ENCODE measurements around the gene FARS2. TPM values are rescaled to one million over a fixed set of nuclear protein-coding genes. Genes with fewer than 3 reads are reported as not detected.

The FARS2 gene
- total and polyA plus RNA-seq, 2 donors (not counting 1 experiment from before 2014, with no cell fraction given): 33.0 to 35.5 TPM

DNA sequence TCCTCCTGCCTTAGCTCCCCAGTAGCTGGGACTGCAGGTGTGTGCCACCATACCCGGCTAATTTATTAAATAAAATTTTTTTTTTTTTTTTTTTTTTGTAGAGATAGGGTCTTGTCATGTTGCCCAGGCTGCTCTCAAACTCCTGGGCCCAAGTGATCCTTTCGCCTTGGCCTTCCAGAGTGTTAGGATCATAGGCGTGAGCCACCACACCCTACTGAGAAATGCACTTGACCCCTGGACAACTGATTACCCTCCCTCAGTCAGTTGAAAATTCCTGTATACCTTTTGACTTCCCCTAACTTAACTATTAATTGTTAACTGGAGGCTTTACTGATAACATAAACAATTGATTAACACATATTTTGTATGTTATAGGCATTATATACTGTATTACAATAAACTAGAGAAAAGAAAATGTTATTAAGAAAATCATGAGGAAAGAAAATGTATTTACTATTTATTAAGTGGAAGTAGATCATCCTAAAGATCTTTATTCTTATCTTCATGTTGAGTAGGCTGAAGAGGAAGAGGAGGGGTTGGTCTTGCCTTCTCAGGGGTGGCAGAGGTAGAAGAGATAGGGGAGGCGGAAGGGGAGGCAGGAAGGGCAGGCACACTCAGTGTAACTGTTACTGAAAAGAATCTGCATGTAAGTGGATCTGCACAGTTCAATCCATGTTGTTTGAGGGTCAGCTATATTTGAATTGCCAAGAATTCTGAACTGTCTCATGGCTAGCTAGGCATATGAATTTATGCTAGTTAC is 104.3 kb downstream of the FARS2 start:
- peaks cover 7 to 14% of the 10 kb centered on the region in 2 experiments for H3K36me3 ChIP-seq (replicated peaks in 1 of 2; ENCODE audit: control extremely low read depth in 1 of 2, control insufficient read depth in 1 of 2, extremely low read depth in 1 of 2, insufficient read depth in 2 of 2, low read length in 1 of 2)
- DNase-seq (no peak), ATAC-seq (ENCODE audit: low read depth) (no peak)
- Mint-ChIP-seq H3K27me3 (no peaks in the 10 kb centered on the region), H3K9me3 (ENCODE audit: insufficient read depth) (no peaks in the 10 kb centered on the region), H3K4me3 (no peak overlapping the region), H3K27ac (no peak overlapping the region), H3K4me1 (no peaks in the 10 kb centered on the region)
- H3K4me3 ChIP-seq (ENCODE audit: control extremely low read depth in 1 of 5, extremely low read depth in 1 of 5, insufficient read depth in 1 of 5, low read depth in 2 of 5, low read length in 4 of 5): no peak overlapping the region
- peaks cover 4% of the 10 kb centered on the region for H4K20me1 ChIP-seq (ENCODE audit: control insufficient read depth, insufficient read depth, low read length, poor library complexity, severe bottlenecking)
- TF ChIP-seq, protein P1, sequence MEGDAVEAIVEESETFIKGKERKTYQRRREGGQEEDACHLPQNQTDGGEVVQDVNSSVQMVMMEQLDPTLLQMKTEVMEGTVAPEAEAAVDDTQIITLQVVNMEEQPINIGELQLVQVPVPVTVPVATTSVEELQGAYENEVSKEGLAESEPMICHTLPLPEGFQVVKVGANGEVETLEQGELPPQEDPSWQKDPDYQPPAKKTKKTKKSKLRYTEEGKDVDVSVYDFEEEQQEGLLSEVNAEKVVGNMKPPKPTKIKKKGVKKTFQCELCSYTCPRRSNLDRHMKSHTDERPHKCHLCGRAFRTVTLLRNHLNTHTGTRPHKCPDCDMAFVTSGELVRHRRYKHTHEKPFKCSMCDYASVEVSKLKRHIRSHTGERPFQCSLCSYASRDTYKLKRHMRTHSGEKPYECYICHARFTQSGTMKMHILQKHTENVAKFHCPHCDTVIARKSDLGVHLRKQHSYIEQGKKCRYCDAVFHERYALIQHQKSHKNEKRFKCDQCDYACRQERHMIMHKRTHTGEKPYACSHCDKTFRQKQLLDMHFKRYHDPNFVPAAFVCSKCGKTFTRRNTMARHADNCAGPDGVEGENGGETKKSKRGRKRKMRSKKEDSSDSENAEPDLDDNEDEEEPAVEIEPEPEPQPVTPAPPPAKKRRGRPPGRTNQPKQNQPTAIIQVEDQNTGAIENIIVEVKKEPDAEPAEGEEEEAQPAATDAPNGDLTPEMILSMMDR (IDR thresholded peaks at IDR 0.05): no peak
- TF ChIP-seq EZH2 (IDR thresholded peaks at IDR 0.05; ENCODE audit: borderline replicate concordance, insufficient read depth, low read depth, low read length, poor library complexity, severe bottlenecking): no peak
- intact Hi-C loops (cut with micrococcal nuclease): no loop called here
- H2AFZ ChIP-seq (ENCODE audit: insufficient read depth, low read depth, low read length, poor library complexity, severe bottlenecking): no peak overlapping the region
- POLR2A ChIA-PET: interaction anchor here (0.6 kb wide), 1 partner anchor 39 kb away, joined by 3 read pairs; no protein-coding TSS in a partner anchor
- no peaks in the 10 kb centered on the region for H3K9me3 ChIP-seq (ENCODE audit: control extremely low read depth in 1 of 3, control insufficient read depth in 2 of 3, insufficient read depth in 1 of 3, low read length in 2 of 3)
- H3K79me2 ChIP-seq (ENCODE audit: control insufficient read depth, insufficient read depth, low read length): peaks cover 23% of the 10 kb centered on the region
- no peaks in the 10 kb centered on the region for H3K27me3 ChIP-seq (replicated peaks in 1 of 4; ENCODE audit: control extremely low read depth in 1 of 4, control insufficient read depth in 3 of 4, insufficient read depth in 4 of 4, low read length in 3 of 4)
- H3K4me2 ChIP-seq (replicated peaks; ENCODE audit: low read depth, low read length, poor library complexity, severe bottlenecking): no peak overlapping the region
- CTCF ChIA-PET: interaction anchor here (0.5 to 1.5 kb wide), 3 partner anchors 14 to 256 kb away, joined by 3 read pairs; no protein-coding TSS in a partner anchor
- H3K9ac ChIP-seq (ENCODE audit: low read length): no peak overlapping the region
- WGBS (ENCODE audit: insufficient coverage): 100% methylated on average over 2 of the region's 4 CpGs
- no peak overlapping the region for H3K27ac ChIP-seq (ENCODE audit: low read length in 2 of 2)
- H3K4me1 ChIP-seq (ENCODE audit: control insufficient read depth in 2 of 2, insufficient read depth in 2 of 2, low read length in 2 of 2): no peaks in the 10 kb centered on the region

DNA sequence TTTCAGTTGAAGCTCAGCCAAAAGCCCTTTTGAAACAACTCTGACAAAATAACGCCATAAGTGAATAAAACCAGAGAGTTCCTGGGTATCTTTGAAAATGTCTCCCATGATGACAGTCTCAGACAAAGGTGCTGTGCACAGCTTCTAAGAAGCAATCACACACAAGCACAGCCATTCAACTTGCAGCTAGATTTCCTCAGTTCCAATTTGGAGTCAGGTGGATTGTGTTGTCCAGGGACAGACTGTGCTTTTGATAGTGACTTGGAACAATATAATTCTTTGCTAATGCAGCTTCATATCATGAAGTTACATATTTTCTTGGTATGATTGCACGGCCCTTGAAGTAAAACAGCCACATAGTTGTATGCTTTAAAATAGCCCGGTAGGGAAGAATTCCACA is 105.6 kb downstream of the FARS2 start:
- DNase-seq (no peak), ATAC-seq (ENCODE audit: low read depth) (no peak)
- ChIA-PET CTCF (interaction anchor here (1.4 to 1.5 kb wide), 2 partner anchors 13 to 63 kb away, joined by 3 to 4 read pairs; no protein-coding TSS in a partner anchor), POLR2A (no interaction called here)
- no peaks in the 10 kb centered on the region for H3K27me3 Mint-ChIP-seq
- intact Hi-C loops (cut with micrococcal nuclease): no loop called here
- H3K4me3 ChIP-seq (ENCODE audit: control extremely low read depth in 1 of 5, extremely low read depth in 1 of 5, insufficient read depth in 1 of 5, low read depth in 2 of 5, low read length in 4 of 5): no peak overlapping the region
- peaks cover 17% of the 10 kb centered on the region for H3K79me2 ChIP-seq (ENCODE audit: control insufficient read depth, insufficient read depth, low read length)
- no peaks in the 10 kb centered on the region for H3K9me3 Mint-ChIP-seq (ENCODE audit: insufficient read depth)
- H4K20me1 ChIP-seq (ENCODE audit: control insufficient read depth, insufficient read depth, low read length, poor library complexity, severe bottlenecking): peaks cover 4% of the 10 kb centered on the region
- H3K27ac Mint-ChIP-seq: no peak overlapping the region
- H2AFZ ChIP-seq (ENCODE audit: insufficient read depth, low read depth, low read length, poor library complexity, severe bottlenecking): no peak overlapping the region
- H3K4me2 ChIP-seq (replicated peaks; ENCODE audit: low read depth, low read length, poor library complexity, severe bottlenecking): no peak overlapping the region
- no peaks in the 10 kb centered on the region for H3K27me3 ChIP-seq (replicated peaks in 1 of 4; ENCODE audit: control extremely low read depth in 1 of 4, control insufficient read depth in 3 of 4, insufficient read depth in 4 of 4, low read length in 3 of 4)
- no peak overlapping the region for H3K27ac ChIP-seq (ENCODE audit: low read length in 2 of 2)
- H3K9ac ChIP-seq (ENCODE audit: low read length): no peak overlapping the region
- 90% methylated on average over 2 of the region's 3 CpGs for WGBS (ENCODE audit: insufficient coverage)
- peaks cover 7 to 14% of the 10 kb centered on the region in 2 experiments for H3K36me3 ChIP-seq (replicated peaks in 1 of 2; ENCODE audit: control extremely low read depth in 1 of 2, control insufficient read depth in 1 of 2, extremely low read depth in 1 of 2, insufficient read depth in 2 of 2, low read length in 1 of 2)
- H3K4me1 Mint-ChIP-seq: no peaks in the 10 kb centered on the region
- TF ChIP-seq, protein P1 (IDR thresholded peaks at IDR 0.05): no peak
- TF ChIP-seq EZH2 (IDR thresholded peaks at IDR 0.05; ENCODE audit: borderline replicate concordance, insufficient read depth, low read depth, low read length, poor library complexity, severe bottlenecking): no peak
- no peaks in the 10 kb centered on the region for H3K4me1 ChIP-seq (ENCODE audit: control insufficient read depth in 2 of 2, insufficient read depth in 2 of 2, low read length in 2 of 2)
- H3K4me3 Mint-ChIP-seq: no peak overlapping the region
- H3K9me3 ChIP-seq (ENCODE audit: control extremely low read depth in 1 of 3, control insufficient read depth in 2 of 3, insufficient read depth in 1 of 3, low read length in 2 of 3): no peaks in the 10 kb centered on the region
